ENCODE measurements around the gene HS6ST3.

DNA sequence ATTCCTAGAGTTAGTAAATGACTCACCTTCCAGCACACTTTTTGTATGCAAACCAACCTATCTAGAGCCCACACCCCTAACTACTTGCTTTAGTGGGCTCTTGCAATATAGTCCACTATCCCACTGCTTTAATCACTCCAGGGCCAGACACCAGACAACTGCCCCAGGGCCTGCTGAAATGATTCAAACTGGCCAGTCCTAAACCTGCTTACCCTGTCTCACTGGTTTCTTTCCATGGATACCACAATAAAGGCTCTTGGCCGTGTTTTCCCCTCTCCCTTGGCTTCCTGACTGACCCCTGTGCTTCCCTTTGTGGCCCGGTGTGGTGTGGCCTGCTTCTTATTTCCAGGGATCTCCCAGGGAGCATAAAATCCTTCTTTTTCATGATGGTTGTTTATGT is 14.6 kb downstream of the HS6ST3 start:
- TF ChIP-seq, protein P1, sequence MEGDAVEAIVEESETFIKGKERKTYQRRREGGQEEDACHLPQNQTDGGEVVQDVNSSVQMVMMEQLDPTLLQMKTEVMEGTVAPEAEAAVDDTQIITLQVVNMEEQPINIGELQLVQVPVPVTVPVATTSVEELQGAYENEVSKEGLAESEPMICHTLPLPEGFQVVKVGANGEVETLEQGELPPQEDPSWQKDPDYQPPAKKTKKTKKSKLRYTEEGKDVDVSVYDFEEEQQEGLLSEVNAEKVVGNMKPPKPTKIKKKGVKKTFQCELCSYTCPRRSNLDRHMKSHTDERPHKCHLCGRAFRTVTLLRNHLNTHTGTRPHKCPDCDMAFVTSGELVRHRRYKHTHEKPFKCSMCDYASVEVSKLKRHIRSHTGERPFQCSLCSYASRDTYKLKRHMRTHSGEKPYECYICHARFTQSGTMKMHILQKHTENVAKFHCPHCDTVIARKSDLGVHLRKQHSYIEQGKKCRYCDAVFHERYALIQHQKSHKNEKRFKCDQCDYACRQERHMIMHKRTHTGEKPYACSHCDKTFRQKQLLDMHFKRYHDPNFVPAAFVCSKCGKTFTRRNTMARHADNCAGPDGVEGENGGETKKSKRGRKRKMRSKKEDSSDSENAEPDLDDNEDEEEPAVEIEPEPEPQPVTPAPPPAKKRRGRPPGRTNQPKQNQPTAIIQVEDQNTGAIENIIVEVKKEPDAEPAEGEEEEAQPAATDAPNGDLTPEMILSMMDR (IDR thresholded peaks at IDR 0.05; ENCODE audit: low read length): no peak
- no peak for TF ChIP-seq EZH2 (IDR thresholded peaks at IDR 0.05; ENCODE audit: borderline replicate concordance, low read length)

All from OCI-LY1 (cell line).